C4-2B (cell line): ENCODE results near the gene HPX.
A peak's percentile ranks its signal among the peaks of the same experiment; 100 is the strongest.

Source experiments
- H3K27ac ChIP-seq: fragments of 450-650 bp; 2 replicates; pipeline ENCODE4 v1.5.1; 2017
- CTCF ChIP-seq: fragments of 450-650 bp; conservative IDR thresholded peaks from 2 replicates; pipeline ENCODE4 v1.5.1; 2017; ENCODE audit warnings: mild to moderate bottlenecking
- ZFX ChIP-seq: fragments of 450-650 bp; IDR thresholded peaks from 2 replicates; pipeline ENCODE4 v1.6.1; 2017

HPX gene

GRCh38 chr11:6440906-6441358 is at the start of gene HPX:
HPX (minus strand) TSS chr11:6440987; CDS start chr11:6440963, 24 bp downstream.
- TF ChIP-seq ZFX (no peak), CTCF (no peak)
- H3K27ac ChIP-seq = no peak within 1 kb of the TSS

- H3K27ac ChIP-seq = peak overlapping the region; percentile 10
- TF ChIP-seq CTCF = no peak
- TF ChIP-seq ZFX = no peak
These were observed 48.5 kb upstream of the HPX start for GRCh38 chr11:6489306-6489705.

- TF ChIP-seq ZFX (no peak), CTCF (no peak)
- peak overlapping the region; percentile 10 for H3K27ac ChIP-seq
These were observed 48.0 kb upstream of the HPX start for GRCh38 chr11:6488821-6489220.

GRCh38 chr11:6488342-6488741 is 47.6 kb upstream of the HPX start:
- no peak for TF ChIP-seq CTCF
- TF ChIP-seq ZFX = no peak
- peak overlapping the region; percentile 10; the same call in 1 of the 2 replicates for H3K27ac ChIP-seq

GRCh38 chr11:6486938-6487337 is 46.2 kb upstream of the HPX start:
- H3K27ac ChIP-seq = no peak overlapping the region
- TF ChIP-seq CTCF (no peak), ZFX (no peak)

GRCh38 chr11:6486256-6486655 is 45.5 kb upstream of the HPX start:
- no peak overlapping the region for H3K27ac ChIP-seq
- TF ChIP-seq ZFX (no peak), CTCF (no peak)

- H3K27ac ChIP-seq = no peak overlapping the region
- TF ChIP-seq ZFX (no peak), CTCF (no peak)
These were observed 44.9 kb upstream of the HPX start for GRCh38 chr11:6485661-6486060.
